Medulla oblongata (tissue), 1 donor: ENCODE results near the gene FRMD3.

Source experiments
- DNase-seq: peaks from one replicate; pipeline ENCODE4 v3.0.0-alpha.2; 2015; ENCODE audit errors: extremely low spot score

FRMD3 gene

GRCh38 chr9:83538172-83538889 lies at the start of gene FRMD3:
FRMD3 (minus strand) TSS chr9:83538401; CDS start chr9:83538231, 170 bp downstream.
- peak; percentile 62 for DNase-seq

- no peak for DNase-seq
Observed at GRCh38 chr9:83584995-83585394, 46.8 kb upstream of the FRMD3 start.

- DNase-seq, result peak; percentile 48
Observed at GRCh38 chr9:83583151-83584014, 45.2 kb upstream of the FRMD3 start.

GRCh38 chr9:83582029-83582428 lies 43.8 kb upstream of the FRMD3 start:
- DNase-seq, result no peak

- no peak for DNase-seq
Observed at GRCh38 chr9:83574482-83574881, 36.3 kb upstream of the FRMD3 start.

GRCh38 chr9:83572524-83572923 lies 34.3 kb upstream of the FRMD3 start:
- DNase-seq, result peak; percentile 37

GRCh38 chr9:83570359-83570758 lies 32.2 kb upstream of the FRMD3 start:
- no peak for DNase-seq

GRCh38 chr9:83569326-83569725 lies 31.1 kb upstream of the FRMD3 start:
- DNase-seq, result peak; percentile 56

- DNase-seq, result no peak
Observed at GRCh38 chr9:83563360-83563759, 25.2 kb upstream of the FRMD3 start.

- no peak for DNase-seq
Observed at GRCh38 chr9:83560169-83560826, 22.1 kb upstream of the FRMD3 start.

- no peak for DNase-seq
Observed at GRCh38 chr9:83557771-83558170, 19.6 kb upstream of the FRMD3 start.

GRCh38 chr9:83557317-83557716 lies 19.1 kb upstream of the FRMD3 start:
- DNase-seq, result no peak

- DNase-seq, result no peak
Observed at GRCh38 chr9:83554278-83554677, 16.1 kb upstream of the FRMD3 start.

GRCh38 chr9:83544002-83544698 lies 5.9 kb upstream of the FRMD3 start:
- peak; percentile 44 for DNase-seq

GRCh38 chr9:83538890-83539238 lies 663 bp upstream of the FRMD3 start:
- no peak for DNase-seq

GRCh38 chr9:83537331-83538171 lies 650 bp downstream of the FRMD3 start:
- DNase-seq, result no peak

- DNase-seq, result no peak
Observed at GRCh38 chr9:83536332-83536731, 1.9 kb downstream of the FRMD3 start.

GRCh38 chr9:83535736-83536135 lies 2.5 kb downstream of the FRMD3 start:
- no peak for DNase-seq

- DNase-seq, result no peak
Observed at GRCh38 chr9:83533296-83533695, 4.9 kb downstream of the FRMD3 start.

GRCh38 chr9:83526901-83527300 lies 11.3 kb downstream of the FRMD3 start:
- DNase-seq, result no peak

- no peak for DNase-seq
Observed at GRCh38 chr9:83526211-83526610, 12.0 kb downstream of the FRMD3 start.
